ENCODE results near the gene LHX3. TPM values are rescaled to one million over a fixed set of nuclear protein-coding genes. Genes with fewer than 3 reads are reported as not detected.

Gene LHX3
- total and polyA plus RNA-seq, 2 of the 4 experiments (the other 2 are of a cell fraction) = not detected

GRCh38 chr9:136190237-136190601 is 14.7 kb downstream of the LHX3 start:
- TF ChIP-seq USF2 (IDR thresholded peaks at IDR 0.05; ENCODE audit: low read depth, low read length) (no peak), ELK1 (IDR thresholded peaks at IDR 0.05; ENCODE audit: borderline replicate concordance, low read depth, low read length) (no peak), POLR2A (IDR thresholded peaks at IDR 0.05; ENCODE audit: low read depth, low read length) (no peak), CHD1 (IDR thresholded peaks at IDR 0.05; ENCODE audit: low read depth, low read length) (no peak), BHLHE40 (IDR thresholded peaks at IDR 0.05; ENCODE audit: low read depth, low read length) (no peak), MAFK (IDR thresholded peaks at IDR 0.05; ENCODE audit: low read depth, low read length) (no peak), CEBPB (IDR thresholded peaks at IDR 0.05; ENCODE audit: low read depth, low read length) (no peak), RCOR1 (IDR thresholded peaks at IDR 0.05; ENCODE audit: insufficient replicate concordance, low read length) (no peak), NFE2L2 (IDR thresholded peaks at IDR 0.05; ENCODE audit: low read depth, low read length) (no peak), CTCF (conservative IDR thresholded peaks at IDR 0.05; ENCODE audit: low read depth, low read length) (no peak), RFX5 (IDR thresholded peaks at IDR 0.05; ENCODE audit: low read depth, low read length) (no peak), MXI1 (IDR thresholded peaks at IDR 0.05; ENCODE audit: borderline replicate concordance, low read depth, low read length) (no peak), RAD21 (IDR thresholded peaks at IDR 0.05; ENCODE audit: low read length) (no peak)
- POLR2A ChIA-PET (ENCODE audit: unreplicated experiment) = no interaction called here
- 79% methylated on average over 3 of the region's 7 CpGs; no CpG with 5 or more reads in 1 of the 2 experiments for WGBS, 2 experiments (ENCODE audit: extremely low coverage in 2 of 2, insufficient read length in 1 of 2)
- Histone ChIP-seq H3K4me2 (ENCODE audit: low read depth, low read length) (no peak overlapping the region), H4K8ac (ENCODE audit: low read depth in 2 of 2, low read length in 2 of 2) (no peak overlapping the region), H3K4me3 (ENCODE audit: insufficient read depth, low read depth, low read length) (no peak overlapping the region), H3K79me1 (ENCODE audit: low read depth in 1 of 2, low read length in 2 of 2) (no peaks in the 10 kb centered on the region), H3K4ac (ENCODE audit: low read depth, low read length) (no peak overlapping the region), H3K36me3 (ENCODE audit: control insufficient read depth, insufficient read depth, low read length) (no peaks in the 10 kb centered on the region), H2AFZ (replicated peaks; ENCODE audit: low read length, poor library complexity) (no peak overlapping the region), H3K4me1 (ENCODE audit: control insufficient read depth, insufficient read depth, low read length) (no peaks in the 10 kb centered on the region), H3K27ac (ENCODE audit: insufficient read depth, low read length) (no peak overlapping the region), H2AK5ac (ENCODE audit: low read depth, low read length) (no peak overlapping the region), H3K18ac (ENCODE audit: low read depth, low read length) (no peak overlapping the region), H4K91ac (ENCODE audit: insufficient read depth, low read depth, low read length) (no peak overlapping the region), H3K14ac (replicated peaks; ENCODE audit: low read depth, low read length) (no peak overlapping the region), H2BK5ac (ENCODE audit: low read depth, low read length, poor library complexity, severe bottlenecking) (no peak overlapping the region), H2BK20ac (ENCODE audit: low read depth, low read length) (no peak overlapping the region), H3K9me1 (ENCODE audit: insufficient read depth, low read length) (no peaks in the 10 kb centered on the region), H3K9ac (ENCODE audit: low read depth, low read length) (no peak overlapping the region), H2BK120ac (ENCODE audit: low read depth, low read length) (no peak overlapping the region), H4K5ac (ENCODE audit: low read depth, low read length) (no peak overlapping the region), H3K27me3 (ENCODE audit: control insufficient read depth, insufficient read depth, low read length) (peaks cover 78% of the 10 kb centered on the region), H3K23ac (ENCODE audit: low read depth, low read length) (no peak overlapping the region), H3K56ac (ENCODE audit: extremely low read depth, insufficient read depth, low read length) (no peak overlapping the region), H3K9me3 (ENCODE audit: control insufficient read depth, insufficient read depth, low read length) (no peaks in the 10 kb centered on the region), H2AK9ac (replicated peaks; ENCODE audit: low read depth, low read length, poor library complexity) (no peak overlapping the region), H4K20me1 (ENCODE audit: insufficient read depth, low read length) (0 out of 2 replicates have a peak, but pooled peaks cover 5% of the 10 kb centered on the region), H2BK15ac (ENCODE audit: low read depth, low read length) (no peak overlapping the region)
- dilution Hi-C loops (cut with HindIII; ENCODE audit: low sequenced_read_pairs, unreplicated experiment) = no loop called here
- ATAC-seq (ENCODE audit: low read depth) = no peak
- intact Hi-C loops (cut with micrococcal nuclease) = no loop called here
- no TSS peak for BruUV-seq (replicated peaks)
- CTCF ChIA-PET = no interaction called here
- in situ Hi-C loops (cut with MboI; ENCODE audit: low sequenced_read_pairs) = no loop called here
- no peak for DNase-seq

All from IMR-90 (cell line).